Midbrain (tissue), 1 donor: ENCODE results near the gene CAPG.

Source experiments
- DNase-seq: peaks from one replicate; lab custom pipeline; 2025; lab: John Stamatoyannopoulos, UW

The CAPG gene

GRCh38 chr2:85438201-85439024 lies 28.2 kb upstream of the CAPG start:
- DNase-seq, result no peak

DNA sequence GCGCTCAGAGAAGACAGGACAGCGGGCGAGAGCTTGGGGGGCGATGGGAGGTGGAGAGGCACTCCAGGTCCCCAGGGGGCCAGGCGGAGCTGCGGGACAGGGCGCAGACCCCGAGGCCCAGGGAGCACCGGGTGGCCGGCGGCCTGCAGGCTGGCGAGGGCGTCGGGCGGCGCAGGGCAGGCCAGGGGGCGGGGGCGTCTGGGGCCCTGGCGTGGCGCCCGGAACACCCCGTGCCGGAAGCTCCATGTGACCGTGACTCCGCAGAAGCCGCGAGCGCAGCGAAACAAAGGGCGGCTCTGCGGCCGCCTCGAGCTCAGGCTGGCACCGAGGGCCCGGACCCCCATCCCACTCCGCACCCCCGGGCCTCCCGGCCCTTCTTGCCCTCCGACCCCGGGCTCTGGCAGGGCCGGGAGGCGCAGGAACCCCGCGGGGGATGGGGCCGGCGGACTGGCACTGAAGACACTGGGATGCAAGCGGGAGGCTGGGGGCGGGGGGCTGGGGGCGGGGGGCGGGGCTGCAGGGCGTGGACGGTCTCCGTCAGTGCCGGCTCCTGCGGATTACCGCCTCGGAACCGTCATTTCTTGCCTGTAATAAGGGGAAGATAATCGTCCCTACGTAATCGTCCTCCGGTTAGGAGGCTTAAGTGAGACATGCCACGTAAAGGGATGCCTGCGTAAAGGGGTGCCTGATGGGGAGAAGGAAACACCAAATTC lies 27.5 kb upstream of the CAPG start:
- peak; percentile 93 for DNase-seq

GRCh38 chr2:85436836-85437487 lies 26.8 kb upstream of the CAPG start:
- no peak for DNase-seq

- DNase-seq, result no peak
These were observed 26.0 kb upstream of the CAPG start for GRCh38 chr2:85435981-85436835.

DNA sequence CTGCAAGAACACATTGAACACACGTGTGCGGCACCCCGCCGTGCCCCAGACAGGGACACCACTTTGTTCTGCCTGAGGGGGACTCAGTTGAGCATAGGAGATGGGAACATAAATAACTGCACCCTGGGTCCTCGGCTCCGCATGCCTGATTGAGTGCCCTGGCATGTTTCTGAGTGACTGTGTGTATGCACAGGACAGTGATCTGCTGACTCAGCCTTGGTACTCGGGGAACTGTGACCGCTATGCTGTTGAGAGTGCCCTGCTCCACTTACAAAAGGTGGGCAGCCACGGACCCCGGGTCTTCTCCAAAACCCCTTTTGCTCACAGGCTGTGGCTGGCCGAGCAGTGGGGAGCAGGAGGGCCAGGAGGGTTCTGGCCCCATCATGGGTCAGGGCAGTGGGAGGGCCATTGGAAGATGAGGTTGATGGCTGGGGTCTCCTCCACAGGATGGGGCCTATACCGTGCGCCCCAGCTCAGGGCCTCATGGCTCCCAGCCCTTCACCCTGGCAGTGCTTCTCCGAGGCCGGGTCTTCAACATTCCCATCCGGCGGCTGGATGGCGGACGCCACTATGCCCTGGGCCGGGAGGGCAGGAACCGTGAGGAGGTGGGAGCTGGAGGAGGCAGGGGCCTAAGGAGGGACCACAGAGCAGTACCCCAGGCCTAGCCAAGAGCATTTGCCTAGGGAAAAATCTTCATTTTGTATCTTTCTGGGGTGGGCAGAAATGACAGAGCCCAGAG lies 25.2 kb upstream of the CAPG start:
- no peak for DNase-seq

- no peak for DNase-seq
These were observed 24.5 kb upstream of the CAPG start for GRCh38 chr2:85434696-85435095.

DNA sequence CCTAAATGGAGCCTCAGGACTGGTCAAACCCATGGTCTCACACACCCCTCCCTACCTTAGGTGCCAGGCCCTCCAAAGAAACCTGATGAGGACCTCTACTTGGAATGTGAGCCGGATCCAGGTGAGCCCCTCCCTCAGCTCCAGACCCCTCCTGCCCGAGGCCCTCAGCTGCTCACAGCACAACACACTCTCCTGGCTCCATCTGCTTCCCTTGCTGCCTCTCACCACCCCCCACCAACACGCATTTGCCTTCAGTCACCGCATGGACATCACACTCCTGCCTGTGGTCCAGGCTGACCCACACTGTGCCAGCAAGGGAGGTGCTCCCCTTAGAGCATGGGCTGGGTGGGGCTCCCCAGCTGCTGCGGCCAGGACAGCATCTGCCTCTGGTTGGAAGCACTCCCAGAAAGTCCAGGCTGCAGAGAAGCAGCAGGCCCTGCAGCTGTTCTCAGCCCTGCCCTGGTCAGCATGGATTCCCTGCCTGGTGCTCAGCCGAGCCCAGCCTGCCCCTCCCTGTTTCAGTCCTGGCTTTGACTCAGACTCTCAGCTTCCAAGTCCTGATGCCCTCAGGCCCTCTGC lies 23.4 kb upstream of the CAPG start:
- DNase-seq, result peak; percentile 90

- DNase-seq, result no peak
These were observed 21.5 kb upstream of the CAPG start for GRCh38 chr2:85431570-85432205.

DNA sequence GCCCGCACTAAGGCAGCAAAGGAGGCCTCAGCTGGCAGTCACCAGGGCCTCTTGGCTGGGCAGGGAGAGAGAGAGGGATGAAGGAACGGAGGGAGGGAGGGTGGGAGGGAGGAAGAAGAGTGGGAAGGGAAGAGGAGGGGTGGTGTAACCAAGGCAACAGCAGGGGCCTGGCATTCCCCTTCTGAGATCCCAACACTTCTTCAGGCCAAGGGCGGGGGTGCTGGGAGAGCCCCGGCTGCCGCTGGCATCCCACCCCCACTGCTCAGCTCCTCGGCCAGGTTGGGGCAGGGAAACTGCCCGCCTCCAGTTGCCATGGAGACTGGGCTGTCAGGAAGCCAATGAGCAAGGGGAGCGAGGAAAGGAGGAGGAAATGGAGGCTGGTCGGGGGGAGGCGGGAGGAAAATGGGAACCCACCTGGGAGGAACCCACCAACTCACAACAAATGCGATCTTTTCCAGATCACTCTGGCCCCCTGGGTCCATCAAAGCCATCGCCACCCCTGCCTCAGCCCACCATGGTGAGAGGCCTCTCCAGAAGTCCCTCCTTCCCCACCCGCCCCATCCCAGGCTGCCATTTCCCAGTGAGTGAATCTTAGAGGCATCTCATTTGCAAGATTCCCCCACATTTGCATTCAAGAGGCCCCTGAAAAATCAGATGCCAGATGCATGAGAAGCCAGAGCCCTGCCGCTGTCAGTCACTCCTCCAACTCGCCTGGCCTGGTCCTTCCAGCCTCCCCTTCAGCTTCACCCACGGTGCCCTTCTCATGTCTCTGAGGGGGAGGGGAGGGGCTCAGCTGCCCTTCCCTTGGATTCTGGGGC lies 20.8 kb upstream of the CAPG start:
- peak; percentile 85 for DNase-seq

DNA sequence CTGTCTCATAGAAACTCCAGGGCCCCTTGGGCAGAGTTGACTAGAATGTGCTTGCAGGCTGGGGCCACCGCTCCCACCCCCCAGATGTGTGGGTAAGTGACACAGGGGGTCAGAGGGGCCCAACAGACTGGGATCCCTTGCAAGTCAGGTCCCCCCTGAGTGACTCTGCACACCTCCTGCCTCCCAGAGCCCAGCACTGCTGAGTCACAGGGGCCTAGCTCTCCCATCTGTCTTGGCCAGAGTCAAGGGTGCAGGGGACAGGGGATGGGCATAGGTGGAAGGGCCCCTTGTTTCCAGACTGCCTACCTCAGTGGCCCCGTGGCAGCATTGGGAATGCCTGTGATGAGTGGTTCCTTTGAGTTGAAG lies 19.7 kb upstream of the CAPG start:
- DNase-seq, result no peak

GRCh38 chr2:85429213-85429923 lies 19.2 kb upstream of the CAPG start:
- no peak for DNase-seq

GRCh38 chr2:85428343-85428881 lies 18.2 kb upstream of the CAPG start:
- DNase-seq, result no peak

DNA sequence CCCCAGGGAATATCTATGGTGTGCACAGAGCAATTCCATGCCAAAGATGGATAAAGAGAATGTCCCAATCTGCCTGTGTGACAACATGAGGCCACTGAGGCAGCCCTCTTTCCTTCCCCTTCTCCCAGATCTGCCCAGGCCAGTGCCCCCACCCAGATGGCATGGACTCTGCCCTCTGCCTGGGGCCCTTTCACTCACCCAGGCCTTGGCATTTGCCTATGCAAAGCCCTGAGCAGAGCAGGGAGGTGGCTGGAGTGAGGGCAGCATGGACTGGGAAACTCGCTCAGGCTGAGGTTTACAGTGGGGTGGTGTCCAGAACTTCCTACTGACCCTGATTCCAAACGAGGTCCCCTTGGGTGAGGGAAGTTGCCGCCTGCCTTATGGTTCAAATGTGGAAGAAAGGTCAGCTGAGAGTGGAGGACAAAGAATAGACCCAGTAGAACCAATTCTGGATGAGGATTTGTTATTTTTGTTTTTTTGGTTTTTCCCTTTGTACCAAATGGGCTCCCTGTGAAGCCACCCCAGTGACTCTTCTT lies 17.2 kb upstream of the CAPG start:
- DNase-seq, result no peak

DNA sequence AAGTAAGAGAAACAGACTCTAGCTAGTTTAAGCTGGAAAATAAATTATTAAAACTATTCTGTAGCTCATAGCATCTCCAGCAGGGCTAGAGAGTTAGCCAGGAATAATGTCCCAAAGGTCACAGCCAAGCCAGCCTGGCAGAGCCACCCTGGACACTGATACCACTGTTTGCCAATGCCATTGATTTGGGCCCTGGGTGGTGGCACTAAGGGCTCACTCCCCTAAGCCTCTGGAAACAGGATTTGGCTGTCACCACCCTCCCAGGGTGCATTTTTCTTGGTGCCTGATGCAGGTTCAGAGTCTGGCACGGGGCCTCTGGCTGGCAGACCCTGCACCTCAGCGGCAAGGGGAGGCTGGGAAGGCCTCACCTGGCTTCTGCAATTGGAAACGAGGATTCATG lies 15.4 kb upstream of the CAPG start:
- no peak for DNase-seq

DNA sequence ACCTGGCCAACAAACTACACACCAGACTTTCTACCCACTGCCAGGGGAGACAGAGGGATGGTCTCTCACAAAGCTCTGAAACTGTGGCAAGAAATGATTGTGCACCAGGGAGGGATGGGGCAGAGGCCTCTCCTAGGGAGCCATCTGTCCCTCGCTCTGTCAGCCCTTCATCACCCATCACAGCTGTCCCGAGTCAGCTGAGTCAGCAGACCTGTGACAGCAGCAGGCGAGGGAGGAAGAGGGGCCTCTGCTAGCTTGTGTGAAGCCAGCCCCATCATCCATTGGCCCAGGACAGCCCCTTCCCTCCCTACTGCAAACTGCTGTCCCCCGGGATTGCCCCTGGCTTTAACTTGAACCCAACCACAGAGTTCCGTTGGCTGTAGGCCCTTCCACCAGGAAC lies 13.4 kb upstream of the CAPG start:
- DNase-seq, result no peak

DNA sequence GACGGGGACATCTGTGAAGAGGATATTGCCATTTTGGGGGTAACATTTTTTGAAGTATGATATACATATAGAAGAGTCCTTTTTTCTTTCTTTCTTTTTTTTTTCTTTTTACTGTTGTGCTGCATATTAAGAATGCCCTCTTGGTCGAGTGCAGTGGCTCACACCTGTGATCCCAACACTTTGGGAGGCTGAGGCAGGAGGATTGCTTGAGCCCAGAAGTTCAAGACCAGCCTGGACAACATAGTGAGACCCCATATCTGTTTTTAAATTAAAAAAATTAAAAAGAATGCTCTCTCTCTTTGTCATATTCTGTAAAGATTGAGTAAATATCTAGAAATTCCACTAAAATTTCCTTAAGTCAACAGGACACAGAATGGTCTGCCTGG lies 11.9 kb upstream of the CAPG start:
- no peak for DNase-seq

- DNase-seq, result no peak
These were observed 11.3 kb upstream of the CAPG start for GRCh38 chr2:85421260-85422071.
